HG02884 (cell line): Measurements from ENCODE around the gene STAMBP.
"Not testable (repeated sequence)": the region's sequence is repeated elsewhere in the genome, so short reads cannot be mapped to it uniquely, and the experiment has no call there.

Experiments
- ATAC-seq: cut with Tn5 transposase; IDR thresholded peaks from one replicate; pipeline ENCODE4 v1.9.1; 2021; ENCODE audit warnings: mild to moderate bottlenecking, moderate library complexity; ENCODE audit not compliant: unreplicated experiment

Gene STAMBP

GRCh38 chr2:73903949-73904613, 75.3 kb downstream of the STAMBP start:
- ATAC-seq: not testable (repeated sequence)

GRCh38 chr2:73904952-73905351, 76.2 kb downstream of the STAMBP start:
- ATAC-seq: no peak

GRCh38 chr2:73906847-73907505, 78.2 kb downstream of the STAMBP start:
- no peak for ATAC-seq

DNA sequence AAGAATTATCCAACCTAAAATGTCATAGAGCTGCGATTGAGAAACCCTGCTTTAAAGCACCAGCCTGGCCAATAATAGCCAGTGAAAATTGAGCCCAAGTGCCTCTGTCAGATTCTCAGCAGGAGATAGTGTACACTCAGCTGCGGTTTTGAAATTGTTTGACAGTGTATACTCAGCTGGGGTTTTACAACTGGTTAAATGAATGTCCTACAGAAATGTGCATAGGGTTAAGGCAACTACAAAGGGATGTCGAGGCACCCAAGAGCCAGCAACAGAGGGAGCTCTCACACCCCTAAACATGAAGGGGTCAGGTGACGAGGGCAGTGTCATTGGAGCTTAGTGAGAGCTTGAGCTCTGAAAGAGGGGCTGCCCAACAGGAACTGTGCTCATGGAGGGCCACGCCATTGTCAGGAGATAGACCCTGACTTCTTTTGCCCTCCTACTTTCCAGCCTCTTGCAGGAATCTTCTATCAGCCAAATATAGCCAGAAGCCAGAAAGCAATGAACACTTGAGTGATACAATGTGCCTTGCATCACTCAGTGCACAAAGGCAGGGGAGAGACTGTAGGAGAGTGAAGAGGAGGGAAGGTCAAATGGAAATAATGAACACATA, 79.2 kb downstream of the STAMBP start:
- peak; percentile 63 for ATAC-seq

DNA sequence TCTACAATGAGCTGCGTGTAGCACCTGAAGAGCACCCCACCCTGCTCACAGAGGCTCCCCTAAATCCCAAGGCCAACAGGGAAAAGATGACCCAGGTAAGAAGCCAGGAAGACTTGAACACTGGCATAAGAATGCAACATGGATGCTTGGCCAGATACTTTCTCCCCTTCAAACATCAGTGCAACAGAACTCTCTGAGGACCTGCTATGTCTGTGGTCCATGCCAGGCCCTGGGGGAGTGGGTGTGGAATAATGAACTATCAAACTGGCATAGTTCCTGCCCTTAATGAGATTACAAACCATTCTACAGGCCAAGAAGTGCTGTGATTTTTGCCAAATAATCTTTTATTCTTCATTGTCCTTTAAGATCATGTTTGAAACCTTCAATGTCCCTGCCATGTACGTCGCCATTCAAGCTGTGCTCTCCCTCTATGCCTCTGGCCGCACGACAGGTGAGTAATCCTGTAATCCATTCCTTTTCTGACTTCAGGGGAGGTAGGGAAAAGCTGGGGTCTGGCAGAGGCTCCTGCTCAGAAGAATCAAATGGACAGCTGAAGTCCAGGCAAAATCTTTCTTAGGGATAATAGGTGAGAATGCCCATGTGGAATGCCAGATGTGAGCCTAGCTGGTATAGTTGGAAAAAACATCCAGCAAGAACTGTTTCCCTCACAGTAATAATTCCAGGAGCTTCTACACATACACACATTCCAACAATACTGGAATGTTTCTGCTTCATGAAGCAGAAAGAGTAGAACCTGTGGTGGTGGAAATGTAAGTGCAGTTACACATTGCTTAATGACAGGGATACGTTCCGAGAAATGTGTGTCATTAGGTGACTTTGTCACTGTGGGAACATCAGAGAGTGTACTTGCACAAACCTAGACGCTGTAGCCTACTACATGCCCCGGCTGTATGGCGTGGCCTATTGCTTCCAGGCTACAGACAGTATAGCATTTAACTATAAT, 80.2 kb downstream of the STAMBP start:
- no peak for ATAC-seq

- ATAC-seq: no peak
These were observed 82.2 kb downstream of the STAMBP start for GRCh38 chr2:73910873-73911547.

DNA sequence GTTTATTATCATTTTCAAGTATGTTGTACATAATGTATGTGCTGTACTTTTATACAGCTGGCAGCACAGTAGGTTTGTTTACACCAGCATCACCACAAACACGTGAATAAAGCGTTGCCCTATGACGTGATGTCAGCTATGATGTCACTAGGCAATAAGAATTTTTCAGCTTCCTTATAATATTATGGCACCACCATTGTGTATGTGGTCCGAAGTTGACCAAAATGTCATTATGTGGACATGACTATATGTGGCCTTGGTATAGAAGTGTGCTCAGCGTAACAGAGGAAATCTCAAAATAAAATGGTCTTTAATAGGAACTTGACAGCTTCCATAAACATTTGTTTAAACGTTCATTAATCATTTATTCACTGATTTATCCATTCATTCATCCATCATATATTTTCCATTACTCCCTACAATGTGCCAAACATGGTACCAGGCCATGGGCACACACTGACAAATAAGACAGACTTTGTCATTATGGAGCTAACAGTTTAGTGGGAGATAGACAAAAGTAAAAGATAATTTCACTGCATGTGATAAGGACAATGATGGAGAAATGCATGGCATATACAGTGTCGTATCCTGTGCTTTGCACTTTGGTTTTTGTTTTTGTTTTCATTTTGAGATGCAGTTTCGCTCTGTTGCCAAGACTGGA, 82.9 kb downstream of the STAMBP start:
- ATAC-seq: no peak

DNA sequence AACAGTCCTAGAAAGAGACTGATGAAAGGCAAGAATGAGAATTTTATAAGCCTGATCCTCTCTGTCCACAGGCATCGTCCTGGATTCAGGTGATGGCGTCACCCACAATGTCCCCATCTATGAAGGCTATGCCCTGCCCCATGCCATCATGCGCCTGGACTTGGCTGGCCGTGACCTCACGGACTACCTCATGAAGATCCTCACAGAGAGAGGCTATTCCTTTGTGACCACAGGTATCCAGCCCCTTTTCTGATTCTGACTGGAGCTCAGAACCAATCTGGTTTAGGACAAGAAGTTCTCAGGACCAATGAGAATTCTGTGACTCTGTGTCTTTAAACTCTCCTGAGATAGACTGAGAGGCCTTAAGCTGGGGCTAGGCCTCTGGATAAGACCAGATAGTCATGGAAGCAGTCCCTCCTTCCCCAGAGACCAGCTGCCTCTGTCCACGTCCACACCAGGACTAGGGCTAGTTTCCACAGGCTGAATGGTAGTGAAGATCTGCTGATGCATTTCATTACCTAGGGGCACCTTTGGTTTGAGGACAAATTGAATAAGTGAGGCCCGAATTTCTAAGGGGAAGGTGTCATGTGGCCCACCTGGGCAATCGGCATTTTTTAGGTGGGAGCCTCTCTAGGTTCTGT, 84.8 kb downstream of the STAMBP start:
- no peak for ATAC-seq

DNA sequence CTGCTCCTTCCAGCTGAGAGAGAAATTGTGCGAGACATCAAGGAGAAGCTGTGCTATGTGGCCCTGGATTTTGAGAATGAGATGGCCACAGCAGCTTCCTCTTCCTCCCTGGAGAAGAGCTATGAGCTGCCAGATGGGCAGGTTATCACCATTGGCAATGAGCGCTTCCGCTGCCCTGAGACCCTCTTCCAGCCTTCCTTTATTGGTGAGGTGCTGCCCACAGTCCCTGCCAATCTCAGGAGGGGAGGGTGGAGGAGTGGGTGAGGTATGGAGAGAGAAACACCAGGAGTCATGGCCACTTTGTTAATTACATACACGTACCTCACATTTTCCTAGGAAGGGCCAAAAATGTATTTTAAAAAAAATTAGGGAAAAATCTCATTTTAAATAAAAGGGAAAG, 85.9 kb downstream of the STAMBP start:
- no peak for ATAC-seq

DNA sequence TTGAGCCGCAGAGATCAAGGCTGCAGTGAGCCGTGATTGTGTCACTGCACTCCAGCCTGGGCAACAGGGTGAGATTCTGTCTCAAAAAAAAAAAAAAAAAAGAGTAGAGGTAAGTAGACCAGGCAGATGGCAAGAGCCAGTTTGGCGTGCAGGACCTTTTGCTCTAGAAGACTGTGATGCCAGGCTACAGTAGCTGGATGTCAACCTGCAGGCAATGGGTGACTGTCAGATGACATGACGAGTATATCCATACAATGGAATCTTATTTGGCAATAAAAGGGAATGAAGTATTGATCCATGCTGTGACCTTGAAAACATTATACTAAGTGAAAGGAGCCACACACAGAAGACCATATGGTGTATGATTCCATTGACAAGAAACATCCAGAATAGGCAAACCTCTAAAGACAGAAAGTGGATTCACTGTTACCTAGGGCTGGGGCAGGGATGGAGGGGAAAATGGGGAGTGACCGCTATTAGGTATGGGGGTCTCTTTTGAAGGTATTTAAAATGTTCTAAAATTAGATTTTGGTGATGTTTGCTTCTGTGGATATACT, 86.8 kb downstream of the STAMBP start:
- no peak for ATAC-seq

GRCh38 chr2:73916666-73917065, 87.9 kb downstream of the STAMBP start:
- no peak for ATAC-seq

DNA sequence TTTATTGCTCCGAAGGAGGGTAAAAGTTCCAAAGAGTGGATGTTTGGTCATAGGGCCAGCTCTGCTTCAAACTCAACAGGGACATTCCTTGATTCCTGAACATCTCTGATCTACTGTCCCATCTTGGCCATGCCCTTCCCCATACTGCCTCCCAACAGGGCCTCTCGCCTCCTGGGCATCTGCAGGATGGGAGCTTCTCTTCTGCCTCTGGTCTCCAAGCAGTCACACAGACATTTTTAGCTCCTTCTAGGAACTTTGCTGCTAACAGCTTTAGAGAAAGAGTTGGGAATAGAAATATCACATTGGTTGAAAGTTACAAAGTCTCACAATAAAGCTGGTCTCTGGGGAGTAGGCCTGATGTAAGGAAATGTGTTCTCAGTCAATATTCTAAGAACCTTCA, 88.5 kb downstream of the STAMBP start:
- ATAC-seq: no peak

- no peak for ATAC-seq
These were observed 89.0 kb downstream of the STAMBP start for GRCh38 chr2:73917696-73918207.

DNA sequence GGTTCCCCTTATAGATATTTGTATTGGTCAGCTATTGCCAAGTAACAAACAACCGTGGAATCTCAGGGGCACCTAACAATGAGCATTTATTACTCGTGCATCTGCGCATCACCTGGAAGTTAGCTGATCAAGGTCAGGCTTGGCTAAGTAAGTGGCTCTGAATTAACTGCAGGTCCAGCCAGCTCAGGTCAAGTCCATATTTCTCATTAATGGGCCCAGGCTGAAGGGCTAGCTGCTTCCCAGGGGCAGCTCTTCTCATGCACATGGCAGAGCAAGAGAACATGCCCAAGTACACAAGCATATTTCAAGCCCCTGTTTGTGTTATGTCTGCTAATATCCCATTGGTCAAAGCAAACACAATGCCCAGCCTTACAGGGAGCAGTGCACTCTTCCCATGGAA, 90.1 kb downstream of the STAMBP start:
- ATAC-seq: no peak

GRCh38 chr2:73919596-73920228, 91.0 kb downstream of the STAMBP start:
- ATAC-seq: no peak

DNA sequence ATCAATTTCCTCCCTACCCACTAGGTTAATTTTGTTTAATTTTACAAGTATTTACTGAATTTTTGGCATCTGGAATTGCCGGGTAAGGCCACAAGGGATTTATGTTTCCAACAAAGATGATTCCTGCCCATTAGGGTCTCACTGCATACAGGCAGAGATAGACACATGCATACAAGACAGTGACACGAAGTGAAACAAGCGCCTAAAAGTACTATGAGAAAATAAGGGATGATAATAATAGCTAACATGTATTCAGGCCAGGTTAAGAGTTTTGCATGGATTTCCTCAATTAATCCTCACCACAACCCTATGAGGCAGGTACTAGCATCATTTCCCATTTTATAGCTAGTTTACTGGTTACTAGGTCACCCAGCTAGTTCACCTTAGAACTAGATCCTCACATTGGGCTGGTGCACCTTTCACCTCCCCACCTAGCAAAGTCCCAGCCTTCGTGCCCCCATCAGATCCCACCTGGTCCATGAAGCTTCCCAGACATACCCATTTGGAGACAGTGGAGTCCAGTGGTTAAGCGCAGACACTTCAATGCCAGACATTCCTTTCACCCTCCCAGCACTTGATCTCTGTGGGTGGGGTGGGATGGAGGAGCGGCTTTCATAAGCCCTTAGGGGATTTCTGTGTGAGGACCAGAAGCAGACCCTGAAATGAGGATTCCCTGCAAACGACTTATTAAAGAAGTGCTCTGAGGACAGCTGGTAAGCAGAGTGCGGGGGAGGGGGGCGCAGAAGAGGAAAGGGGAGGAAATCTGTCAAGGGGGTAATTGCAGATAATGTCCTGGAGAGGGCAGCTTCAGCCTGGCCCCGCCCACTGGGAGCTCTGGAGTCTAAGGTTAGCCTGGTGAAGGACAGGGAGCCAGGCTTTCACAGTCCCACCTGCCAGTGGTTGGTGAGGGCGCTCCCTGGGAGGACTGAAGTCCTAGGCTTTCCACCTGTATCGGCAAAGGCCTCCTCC, 92.1 kb downstream of the STAMBP start:
- ATAC-seq: no peak

- ATAC-seq: no peak
These were observed 92.8 kb downstream of the STAMBP start for GRCh38 chr2:73921581-73921980.
